ENCODE measurements around the gene UTP25. TPM values are rescaled to one million over a fixed set of nuclear protein-coding genes. Genes with fewer than 3 reads are reported as not detected.
"Not testable (repeated sequence)": the region's sequence is repeated elsewhere in the genome, so short reads cannot be mapped to it uniquely, and the experiment has no call there.

UTP25 gene
- polyA plus RNA-seq, 1 donor from 2014 or later = 6.1 TPM

DNA sequence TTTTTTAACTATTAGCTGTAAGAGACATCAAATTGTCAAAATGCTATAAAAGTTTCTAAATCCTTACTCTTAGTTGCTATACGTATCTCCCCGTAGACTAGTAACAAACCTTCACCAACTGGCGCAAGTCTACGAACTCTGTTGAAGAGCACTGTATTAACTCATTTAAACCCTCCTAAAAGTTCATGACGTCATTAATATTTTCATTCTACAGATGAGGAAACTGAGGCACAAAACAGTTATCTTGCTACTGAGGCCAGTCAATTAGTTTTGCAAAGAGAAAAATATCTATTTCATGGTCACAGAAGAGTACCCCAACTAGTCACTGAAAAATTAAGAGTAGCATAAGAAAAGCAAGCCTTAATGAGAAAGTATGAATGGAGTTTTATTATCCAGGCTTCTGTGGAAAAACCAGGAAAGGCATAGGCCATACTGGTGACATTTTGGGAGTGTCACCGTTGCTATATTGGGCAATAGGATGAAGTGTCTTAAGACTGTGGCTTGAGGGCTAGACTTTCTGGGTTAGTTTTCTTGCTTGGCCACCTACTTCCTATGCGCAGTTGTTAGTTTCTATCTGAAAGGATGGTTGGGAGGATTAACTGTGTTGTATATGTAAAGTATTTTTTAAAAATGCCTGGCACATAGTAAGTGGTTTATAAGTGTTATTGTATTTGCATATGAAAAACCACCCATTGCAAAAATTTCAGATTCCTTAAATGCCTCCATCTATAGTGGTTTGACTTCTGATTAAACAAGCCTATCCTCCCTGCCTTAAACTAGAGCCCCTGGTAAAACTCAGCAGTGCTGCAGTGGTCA, 57.8 kb downstream of the UTP25 start:
- H3F3A ChIP-seq (ENCODE audit: insufficient read depth, low read length, poor library complexity, severe bottlenecking) = no peaks in the 10 kb centered on the region
- no peaks in the 10 kb centered on the region for H3K27me3 ChIP-seq (ENCODE audit: insufficient read depth, low read depth, low read length)
- no peaks in the 10 kb centered on the region for H3K36me3 ChIP-seq (ENCODE audit: insufficient read depth, low read length)
- H3K4me3 ChIP-seq (ENCODE audit: low read length) = no peak overlapping the region
- no peaks in the 10 kb centered on the region for H3K9me3 ChIP-seq (ENCODE audit: low read length)
- no peak overlapping the region for H2AFZ ChIP-seq (ENCODE audit: low read depth, low read length)
- H4K20me1 ChIP-seq (ENCODE audit: insufficient read depth) = no peaks in the 10 kb centered on the region
- TF ChIP-seq EZH2 (IDR thresholded peaks at IDR 0.05; ENCODE audit: borderline replicate concordance, insufficient read depth, low read length, poor library complexity, severe bottlenecking) = no peak
- TF ChIP-seq RAD21 (conservative IDR thresholded peaks at IDR 0.05) = no peak
- TF ChIP-seq TAF1 (IDR thresholded peaks at IDR 0.05; ENCODE audit: low read depth) = no peak
- TF ChIP-seq SMC3 (conservative IDR thresholded peaks at IDR 0.05; ENCODE audit: poor library complexity) = no peak
- TF ChIP-seq, protein P1, sequence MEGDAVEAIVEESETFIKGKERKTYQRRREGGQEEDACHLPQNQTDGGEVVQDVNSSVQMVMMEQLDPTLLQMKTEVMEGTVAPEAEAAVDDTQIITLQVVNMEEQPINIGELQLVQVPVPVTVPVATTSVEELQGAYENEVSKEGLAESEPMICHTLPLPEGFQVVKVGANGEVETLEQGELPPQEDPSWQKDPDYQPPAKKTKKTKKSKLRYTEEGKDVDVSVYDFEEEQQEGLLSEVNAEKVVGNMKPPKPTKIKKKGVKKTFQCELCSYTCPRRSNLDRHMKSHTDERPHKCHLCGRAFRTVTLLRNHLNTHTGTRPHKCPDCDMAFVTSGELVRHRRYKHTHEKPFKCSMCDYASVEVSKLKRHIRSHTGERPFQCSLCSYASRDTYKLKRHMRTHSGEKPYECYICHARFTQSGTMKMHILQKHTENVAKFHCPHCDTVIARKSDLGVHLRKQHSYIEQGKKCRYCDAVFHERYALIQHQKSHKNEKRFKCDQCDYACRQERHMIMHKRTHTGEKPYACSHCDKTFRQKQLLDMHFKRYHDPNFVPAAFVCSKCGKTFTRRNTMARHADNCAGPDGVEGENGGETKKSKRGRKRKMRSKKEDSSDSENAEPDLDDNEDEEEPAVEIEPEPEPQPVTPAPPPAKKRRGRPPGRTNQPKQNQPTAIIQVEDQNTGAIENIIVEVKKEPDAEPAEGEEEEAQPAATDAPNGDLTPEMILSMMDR (IDR thresholded peaks at IDR 0.05; ENCODE audit: poor library complexity, severe bottlenecking) = no peak
- TF ChIP-seq MXI1 (conservative IDR thresholded peaks at IDR 0.05; ENCODE audit: poor library complexity, severe bottlenecking) = no peak
- TF ChIP-seq REST (IDR thresholded peaks at IDR 0.05; ENCODE audit: borderline replicate concordance) = no peak
- TF ChIP-seq EP300 (conservative IDR thresholded peaks at IDR 0.05; ENCODE audit: poor library complexity, severe bottlenecking) = no peak
- no peak for TF ChIP-seq POLR2AphosphoS5 (IDR thresholded peaks at IDR 0.05)
- H3K9ac ChIP-seq (ENCODE audit: low read length) = no peak overlapping the region
- no peak overlapping the region for H3K27ac ChIP-seq (ENCODE audit: low read length)
- no peak overlapping the region for H3K4me2 ChIP-seq (ENCODE audit: low read length)
- no peaks in the 10 kb centered on the region for H3K9me2 ChIP-seq (ENCODE audit: insufficient read depth, low read length)
- H3K79me2 ChIP-seq (replicated peaks; ENCODE audit: insufficient read depth, low read length) = no peaks in the 10 kb centered on the region

- Histone ChIP-seq H3K36me3 (ENCODE audit: insufficient read depth, low read length) (no peaks in the 10 kb centered on the region), H3K9me2 (ENCODE audit: insufficient read depth, low read length) (no peaks in the 10 kb centered on the region), H3K4me3 (ENCODE audit: low read length) (no peak overlapping the region), H3K9ac (ENCODE audit: low read length) (no peak overlapping the region), H4K20me1 (ENCODE audit: insufficient read depth) (no peaks in the 10 kb centered on the region), H3K9me3 (ENCODE audit: low read length) (no peaks in the 10 kb centered on the region), H3K4me2 (ENCODE audit: low read length) (no peak overlapping the region), H3F3A (ENCODE audit: insufficient read depth, low read length, poor library complexity, severe bottlenecking) (no peaks in the 10 kb centered on the region), H3K79me2 (replicated peaks; ENCODE audit: insufficient read depth, low read length) (no peaks in the 10 kb centered on the region), H3K27ac (ENCODE audit: low read length) (no peak overlapping the region), H3K27me3 (ENCODE audit: insufficient read depth, low read depth, low read length) (no peaks in the 10 kb centered on the region), H2AFZ (ENCODE audit: low read depth, low read length) (no peak overlapping the region)
- TF ChIP-seq, protein P1 (IDR thresholded peaks at IDR 0.05; ENCODE audit: poor library complexity, severe bottlenecking) = peak; percentile 64
- TF ChIP-seq SMC3 (conservative IDR thresholded peaks at IDR 0.05; ENCODE audit: poor library complexity) = peak; percentile 64
- peak; percentile 68 for TF ChIP-seq RAD21 (conservative IDR thresholded peaks at IDR 0.05)
- no peak for TF ChIP-seq POLR2AphosphoS5 (IDR thresholded peaks at IDR 0.05)
These were observed 58.4 kb downstream of the UTP25 start for GRCh38 chr1:209886219-209886536.

DNA sequence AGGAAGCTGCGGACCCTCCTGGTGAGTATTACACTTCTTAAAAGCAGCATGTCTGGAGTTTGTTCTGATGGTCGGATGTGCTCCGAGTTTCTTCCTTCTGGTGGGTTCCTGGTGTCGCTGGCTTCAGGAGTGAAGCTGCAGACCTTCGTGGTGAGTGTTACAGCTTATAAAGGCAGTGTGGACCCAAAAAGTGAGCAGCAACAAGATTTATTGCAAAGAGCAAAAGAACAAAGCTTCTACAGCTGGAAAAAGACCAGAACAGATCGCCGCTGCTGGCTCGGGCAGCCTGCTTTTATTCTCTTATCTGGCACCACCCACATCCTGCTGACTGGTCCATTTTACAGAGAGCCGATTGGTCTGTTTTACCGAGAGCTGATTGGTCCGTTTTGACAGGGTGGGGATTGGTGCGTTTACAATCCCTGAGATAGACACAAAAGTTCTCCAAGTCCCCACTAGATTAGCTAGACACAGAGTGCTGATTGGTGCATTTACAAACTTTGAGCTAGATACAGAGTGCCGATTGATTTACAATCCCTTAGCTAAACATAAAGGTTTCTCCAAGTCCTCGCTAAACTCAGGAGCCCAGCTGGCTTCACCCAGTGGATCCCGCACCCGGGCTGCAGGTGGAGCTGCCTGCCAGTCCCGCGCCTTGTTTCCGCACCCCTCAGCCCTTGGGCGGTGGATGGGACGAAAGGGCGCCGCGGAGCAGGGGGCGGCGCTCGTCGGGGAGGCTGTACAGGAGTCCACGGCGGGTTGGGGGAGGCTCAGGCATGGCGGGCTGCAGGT, 60.7 kb downstream of the UTP25 start:
- not testable (repeated sequence) for H2AFZ ChIP-seq (ENCODE audit: low read depth, low read length); H3F3A ChIP-seq (ENCODE audit: insufficient read depth, low read length, poor library complexity, severe bottlenecking); H3K27me3 ChIP-seq (ENCODE audit: insufficient read depth, low read depth, low read length); H3K9me3 ChIP-seq (ENCODE audit: low read length); H3K9me2 ChIP-seq (ENCODE audit: insufficient read depth, low read length); H3K4me3 ChIP-seq (ENCODE audit: low read length); H4K20me1 ChIP-seq (ENCODE audit: insufficient read depth); H3K27ac ChIP-seq (ENCODE audit: low read length); H3K36me3 ChIP-seq (ENCODE audit: insufficient read depth, low read length); H3K79me2 ChIP-seq (replicated peaks; ENCODE audit: insufficient read depth, low read length); H3K4me2 ChIP-seq (ENCODE audit: low read length); H3K9ac ChIP-seq (ENCODE audit: low read length)
